ENCODE data around the gene KRT35.

DNA sequence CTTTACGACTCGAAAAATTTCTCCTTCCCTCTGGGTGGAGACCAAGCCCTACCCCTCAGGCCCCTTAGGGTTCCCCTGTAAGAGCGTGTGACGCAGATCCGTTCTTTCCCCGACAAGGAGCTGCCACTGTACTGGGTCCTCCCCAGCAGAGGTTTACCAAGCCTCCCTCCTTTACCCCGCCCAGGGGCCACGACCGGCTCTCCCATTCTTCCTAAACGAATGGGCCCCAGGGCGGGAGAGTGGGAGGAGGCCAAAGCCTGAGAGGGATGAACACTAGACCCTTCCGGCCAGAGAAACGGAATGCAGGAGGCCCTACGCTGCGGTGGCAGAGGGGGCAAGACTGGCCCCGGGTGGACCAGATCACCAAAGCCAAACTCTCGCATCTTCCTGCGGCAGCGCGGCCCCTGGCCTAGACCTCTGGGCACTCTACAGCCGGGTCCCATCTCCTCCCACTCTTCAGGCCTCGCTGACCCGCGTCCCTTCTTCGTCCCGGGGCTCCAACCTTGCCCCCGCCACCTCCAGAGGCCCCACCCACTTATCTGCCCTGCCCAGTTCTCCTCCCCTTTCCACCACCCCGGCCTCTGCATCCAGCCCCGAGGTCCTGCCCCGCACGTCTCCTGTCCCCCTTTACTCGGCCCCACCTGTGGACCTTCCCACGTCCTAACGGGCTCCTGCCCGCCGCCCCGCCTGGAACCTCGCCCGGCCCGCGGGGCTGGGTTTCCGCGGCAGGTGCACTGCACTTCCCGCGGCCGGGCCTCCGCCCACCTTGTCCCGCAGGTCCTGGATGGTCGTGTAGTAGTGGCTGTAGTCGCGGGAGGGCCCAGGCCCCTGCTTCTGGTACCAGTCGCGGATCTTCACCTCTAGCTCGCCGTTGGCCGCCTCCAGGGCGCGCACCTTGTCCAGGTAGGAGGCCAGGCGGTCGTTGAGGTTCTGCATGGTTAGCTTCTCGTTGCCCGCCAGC is 46.4 kb upstream of the KRT35 start:
- TF ChIP-seq POLR2A (IDR thresholded peaks at IDR 0.05) (no peak), CTCF (IDR thresholded peaks at IDR 0.05) (no peak)
